ENCODE data around the gene PLEKHA6.

The PLEKHA6 gene

DNA sequence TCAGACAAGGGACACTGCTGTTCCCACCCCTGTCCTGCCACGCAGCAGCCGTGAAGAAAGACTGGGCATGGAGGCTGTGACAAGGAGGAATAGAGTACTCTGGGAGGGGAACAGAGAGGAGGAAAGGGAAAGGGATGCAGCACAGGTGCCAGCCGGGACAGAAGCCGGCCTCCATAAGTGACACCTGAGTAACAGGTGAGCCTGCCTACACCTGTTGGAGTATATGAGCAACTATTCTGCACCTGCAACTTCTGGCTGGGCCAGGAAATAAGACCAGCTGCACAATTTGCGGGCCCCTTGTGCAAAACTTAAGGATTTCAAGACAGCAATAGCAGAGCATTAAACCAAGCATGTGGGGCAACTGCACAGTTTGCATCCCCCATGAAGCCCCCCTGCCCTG lies 73.4 kb downstream of the PLEKHA6 start:
- no peak for DNase-seq (ENCODE audit: low read depth)

DNA sequence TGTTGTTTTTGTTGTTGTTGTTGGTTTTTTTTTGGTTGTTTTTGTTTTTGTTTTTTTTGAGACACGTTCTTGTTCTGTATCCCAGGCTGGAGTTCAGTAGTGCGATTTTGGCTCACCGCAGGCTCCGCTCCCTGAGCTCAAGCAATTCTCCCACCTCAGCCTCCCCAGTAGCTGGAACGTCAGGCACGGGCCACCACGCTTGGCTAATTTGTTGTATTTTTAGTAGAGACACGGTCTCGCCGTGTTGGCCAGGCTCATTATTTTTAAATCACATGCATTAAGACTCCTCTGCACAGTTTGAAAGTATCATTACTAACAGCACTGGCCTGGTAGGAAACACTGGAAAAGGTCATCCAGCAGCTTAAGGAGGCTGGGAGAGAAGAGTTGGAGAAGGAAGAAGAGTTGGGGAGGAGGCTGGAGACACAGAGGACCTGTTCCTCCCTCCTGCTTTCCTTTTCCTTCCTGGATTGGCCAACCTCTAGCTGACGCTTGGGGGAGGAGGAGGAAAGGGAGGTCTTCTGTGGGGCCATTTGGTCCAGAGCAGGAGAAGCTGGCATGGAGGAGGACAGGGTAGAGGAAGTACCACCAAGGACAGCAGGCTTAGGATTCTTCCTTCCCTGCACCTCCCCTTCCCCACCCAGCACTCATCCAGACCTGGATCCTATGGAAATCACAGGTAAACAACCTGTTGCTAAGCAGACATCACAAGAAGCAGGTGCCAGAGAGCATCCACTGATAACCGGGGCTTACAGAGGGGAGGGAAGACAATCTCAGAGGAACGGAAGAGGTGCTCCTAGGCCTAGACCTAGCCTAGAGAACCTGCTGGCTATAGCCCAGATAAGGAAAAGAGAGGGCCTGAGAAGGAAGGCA lies 74.1 kb downstream of the PLEKHA6 start:
- no peak for DNase-seq (ENCODE audit: low read depth)

DNA sequence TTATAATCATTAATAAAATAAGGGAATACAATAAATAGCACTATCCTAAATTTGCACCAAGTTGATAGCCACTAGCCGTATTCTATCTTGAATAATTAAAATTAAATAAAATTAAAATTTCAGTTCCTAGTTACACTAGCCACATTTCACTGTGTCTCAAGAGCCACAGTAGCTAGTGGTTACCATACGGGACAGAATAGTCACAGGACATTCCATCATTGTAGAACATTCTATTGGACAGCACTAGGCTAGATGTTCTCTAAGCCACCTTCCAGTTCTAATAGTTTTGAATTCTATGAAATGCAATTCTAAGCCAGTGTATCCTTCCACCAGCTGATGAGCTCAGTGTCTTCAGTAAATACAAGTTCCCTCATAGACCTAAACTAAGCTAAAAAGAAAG lies 74.8 kb downstream of the PLEKHA6 start:
- DNase-seq (ENCODE audit: low read depth) = no peak

DNA sequence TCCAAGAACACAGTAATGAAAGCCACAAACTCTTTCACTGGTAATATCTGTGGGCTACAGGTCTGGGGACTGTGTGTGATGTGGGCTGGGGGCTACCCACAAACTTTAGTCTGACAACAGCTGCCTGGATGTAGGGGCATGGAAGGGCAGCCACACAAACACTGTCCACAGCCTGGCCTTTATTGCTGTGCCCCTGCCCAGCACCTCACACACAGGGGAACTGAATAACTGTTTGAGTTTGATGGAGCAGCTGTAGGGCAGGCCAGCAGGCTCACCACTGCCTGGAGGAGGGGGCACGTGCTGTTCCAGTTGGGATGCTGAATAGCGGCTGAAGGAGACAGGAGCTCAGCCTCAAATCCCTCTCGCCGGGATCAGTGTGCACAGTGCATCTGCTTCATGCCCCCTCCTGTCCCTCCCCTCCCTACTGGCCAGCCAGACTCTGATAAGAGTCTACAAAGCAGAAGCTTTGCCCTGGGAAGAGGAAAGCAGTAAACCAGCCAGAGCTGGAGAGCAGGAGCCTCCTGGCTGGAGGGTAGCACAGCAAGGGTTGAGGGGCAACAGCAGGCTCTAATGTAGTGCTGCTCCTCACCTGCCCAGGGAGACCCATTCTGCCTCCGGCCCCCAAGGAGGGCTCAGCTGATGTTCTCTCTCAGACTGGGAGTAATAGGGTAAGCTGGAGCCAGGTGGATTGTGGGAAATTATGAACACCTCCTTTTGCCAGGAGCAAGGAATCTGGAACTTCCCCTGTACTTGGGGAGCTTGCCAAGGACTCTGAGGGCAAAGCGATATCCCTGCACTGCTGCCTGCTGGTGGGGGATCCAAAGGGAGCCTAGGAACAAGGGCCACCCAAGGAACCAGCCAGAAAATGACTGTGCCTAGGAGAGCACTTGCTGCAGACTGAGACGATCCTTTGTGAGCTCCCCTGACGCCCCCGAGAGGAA lies 75.7 kb downstream of the PLEKHA6 start:
- no peak for DNase-seq (ENCODE audit: low read depth)

DNA sequence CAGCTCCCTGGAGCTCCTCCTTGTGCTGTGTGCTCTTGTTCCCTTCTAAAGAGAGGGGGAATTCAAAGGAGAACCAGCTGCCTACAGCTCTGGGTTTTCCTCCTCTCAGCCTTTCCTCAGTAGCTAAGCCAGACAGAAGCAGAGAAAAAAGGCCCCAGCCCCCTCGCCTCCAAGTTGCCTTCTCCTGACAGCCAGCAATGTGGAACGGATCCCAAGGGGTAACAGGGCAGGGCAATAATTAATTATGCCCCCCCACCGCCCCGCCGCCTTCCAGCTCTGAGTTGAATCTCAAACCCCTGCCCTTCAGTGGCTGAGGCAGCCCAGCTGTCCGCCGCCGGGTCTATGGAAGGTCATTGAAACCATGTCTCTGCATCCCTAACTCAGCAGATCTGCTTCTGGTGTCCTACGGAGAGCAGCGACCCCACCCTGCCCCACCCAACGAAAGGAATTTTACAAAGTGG lies 76.9 kb downstream of the PLEKHA6 start:
- DNase-seq (ENCODE audit: low read depth) = no peak

DNA sequence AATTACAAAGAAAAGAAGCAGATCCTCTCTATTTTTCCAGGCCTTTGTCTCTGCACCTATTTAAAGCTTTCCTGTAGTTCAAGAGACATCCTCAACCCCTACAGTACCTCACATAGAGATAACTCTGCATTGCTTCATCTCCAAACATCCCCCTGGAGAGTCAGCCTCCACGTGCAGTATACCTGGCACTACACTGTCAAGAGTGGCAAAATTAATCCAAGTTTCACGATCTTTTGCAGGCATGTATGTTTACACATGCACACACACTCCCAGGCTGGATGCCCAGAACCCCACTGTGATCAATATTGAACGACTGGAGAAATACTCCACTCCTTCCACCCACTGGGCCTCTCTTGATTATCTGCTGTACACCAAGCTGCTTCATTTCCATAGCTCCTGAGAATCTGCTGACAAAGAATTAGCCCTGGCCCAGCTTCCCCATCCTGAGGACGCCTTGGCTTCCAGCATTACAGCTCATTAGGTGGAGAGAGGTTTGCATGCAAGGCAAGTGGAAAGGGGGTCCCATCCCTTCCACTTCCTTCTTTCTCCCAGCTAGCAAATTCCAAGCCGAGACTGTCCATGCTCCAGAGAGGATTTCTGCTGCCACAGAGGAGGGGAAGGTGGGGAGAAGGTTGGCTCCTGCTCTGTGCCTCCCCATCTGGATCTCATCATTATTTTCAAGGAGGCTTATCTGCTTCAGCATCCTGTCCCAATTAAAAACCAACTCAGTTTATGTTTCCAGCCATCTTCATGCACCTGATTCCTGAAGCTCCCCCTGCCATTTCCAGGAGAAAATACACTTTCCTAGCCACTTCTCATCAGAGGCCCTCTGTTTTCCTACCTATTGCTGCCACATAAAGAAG lies 79.4 kb downstream of the PLEKHA6 start:
- no peak for DNase-seq (ENCODE audit: low read depth)

DNA sequence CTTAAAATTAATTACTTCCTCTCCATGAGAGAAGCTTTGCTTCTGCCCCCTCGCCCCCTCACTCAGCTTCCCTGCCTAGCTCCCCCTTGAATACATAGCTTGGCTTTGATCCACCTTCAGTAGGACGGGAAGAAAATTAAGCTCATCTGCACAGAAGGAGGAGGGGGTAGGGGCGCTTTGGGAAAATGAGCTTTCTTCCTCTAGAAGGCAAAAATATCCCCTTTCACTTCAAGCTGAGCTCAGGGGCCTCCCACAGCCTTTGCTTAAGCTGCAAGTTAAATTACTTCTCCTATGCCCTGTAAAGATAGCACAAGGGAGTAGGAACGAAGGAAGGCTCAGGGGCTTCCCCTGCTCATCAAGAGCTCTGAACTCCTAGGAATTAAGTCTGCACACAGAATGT lies 80.8 kb downstream of the PLEKHA6 start:
- no peak for DNase-seq (ENCODE audit: low read depth)

DNA sequence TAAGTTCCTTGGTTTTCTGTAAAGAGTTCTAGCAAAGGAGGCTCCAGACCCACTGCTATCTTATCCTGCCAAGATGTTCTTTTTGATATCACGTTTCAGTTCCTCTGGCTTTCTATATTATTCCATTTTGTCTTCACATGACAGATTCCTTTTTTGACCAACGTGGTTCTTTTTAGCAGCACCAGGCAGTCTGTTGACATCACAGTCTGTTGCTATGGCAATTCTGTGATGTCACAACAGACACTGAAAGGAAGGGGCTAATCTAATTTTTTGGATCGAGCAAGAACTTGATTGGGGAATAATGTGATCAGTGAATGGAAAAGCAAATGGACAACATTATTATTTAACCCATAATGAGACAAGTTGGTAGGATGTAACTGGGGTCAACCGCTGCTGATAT lies 81.5 kb downstream of the PLEKHA6 start:
- DNase-seq (ENCODE audit: low read depth) = no peak

DNA sequence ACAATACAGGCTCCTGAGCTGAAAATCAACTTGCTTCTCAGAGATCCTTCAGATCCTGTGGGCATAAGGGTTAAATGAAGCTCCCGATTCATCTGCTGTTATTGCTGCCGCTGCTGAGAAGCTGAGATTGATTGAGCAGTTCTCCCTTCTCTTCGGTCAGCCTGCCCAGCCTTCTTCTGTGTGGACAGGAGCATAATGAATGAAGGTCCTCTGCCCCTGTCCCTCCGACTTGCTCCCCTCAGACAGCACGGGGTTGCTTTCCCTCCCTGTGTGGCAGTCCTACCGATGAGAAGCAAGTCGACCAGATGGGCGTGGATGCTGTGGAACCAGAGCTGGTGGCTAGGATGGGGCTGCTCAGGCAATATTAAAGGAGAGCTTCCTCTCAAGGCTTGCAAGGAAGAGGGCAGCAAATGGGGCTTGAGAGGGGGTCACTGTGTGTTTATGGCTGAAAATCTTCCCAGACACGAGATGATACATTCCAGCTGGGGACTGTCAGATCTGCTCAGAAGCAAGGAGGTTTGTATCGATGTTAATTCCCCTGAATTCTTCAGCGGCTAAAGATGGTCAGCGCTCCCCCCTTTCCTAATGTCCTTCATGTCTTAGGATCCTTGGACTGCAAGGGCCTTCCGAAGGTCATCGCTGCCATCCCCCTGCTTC lies 82.0 kb downstream of the PLEKHA6 start:
- no peak for DNase-seq (ENCODE audit: low read depth)

DNA sequence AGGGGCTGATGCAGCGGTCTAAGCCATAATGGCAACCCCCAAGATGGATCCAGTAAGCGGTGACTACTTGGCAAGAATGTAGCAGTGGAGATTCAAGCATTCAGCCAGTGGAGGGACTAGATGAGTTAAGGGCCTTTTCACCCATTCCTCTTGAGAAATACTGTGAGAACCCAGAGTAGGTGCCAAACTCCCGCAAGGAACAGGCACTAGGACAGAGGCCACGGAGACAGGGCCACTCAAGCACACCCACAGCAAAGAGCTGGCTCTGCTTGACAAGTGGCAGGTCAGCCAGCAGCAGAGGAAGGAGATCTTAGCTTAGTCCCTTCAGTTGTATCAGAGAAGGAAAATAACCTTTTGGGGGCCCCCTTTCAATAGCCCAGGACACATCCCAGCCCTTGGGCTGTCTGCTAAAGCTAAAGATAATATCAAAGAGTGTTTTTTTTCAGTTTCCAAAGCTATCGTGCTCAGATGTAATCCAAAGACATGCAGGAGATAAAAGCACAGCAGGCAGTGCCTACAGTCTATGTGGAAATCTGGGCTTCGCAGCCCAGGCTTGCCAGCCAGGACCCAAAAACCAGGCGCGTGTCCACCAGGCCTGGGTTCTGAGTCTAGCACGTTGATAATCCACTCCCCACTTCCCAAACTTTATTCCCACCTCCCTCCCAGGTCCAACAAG lies 83.9 kb downstream of the PLEKHA6 start:
- no peak for DNase-seq (ENCODE audit: low read depth)

DNA sequence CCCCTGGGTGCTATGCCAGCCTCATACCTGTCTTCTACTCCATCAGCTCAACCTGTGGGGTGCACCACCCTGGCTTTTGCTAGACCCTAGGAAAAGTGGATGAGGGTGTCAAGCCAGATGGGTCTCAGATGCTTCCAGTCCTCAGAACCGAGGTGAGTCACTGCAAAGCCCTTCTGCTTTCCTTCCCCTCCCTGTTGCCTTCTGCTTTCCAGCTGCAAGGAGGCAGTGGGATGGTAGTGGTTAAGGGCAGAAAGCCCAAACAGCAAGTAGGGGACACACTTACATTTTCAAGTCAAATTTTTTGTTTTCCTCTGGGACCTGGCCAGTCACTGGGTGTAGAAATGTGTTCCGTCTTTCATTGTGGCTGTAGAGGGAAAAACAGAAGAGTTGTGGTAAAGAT lies 85.3 kb downstream of the PLEKHA6 start:
- DNase-seq (ENCODE audit: low read depth) = no peak

DNA sequence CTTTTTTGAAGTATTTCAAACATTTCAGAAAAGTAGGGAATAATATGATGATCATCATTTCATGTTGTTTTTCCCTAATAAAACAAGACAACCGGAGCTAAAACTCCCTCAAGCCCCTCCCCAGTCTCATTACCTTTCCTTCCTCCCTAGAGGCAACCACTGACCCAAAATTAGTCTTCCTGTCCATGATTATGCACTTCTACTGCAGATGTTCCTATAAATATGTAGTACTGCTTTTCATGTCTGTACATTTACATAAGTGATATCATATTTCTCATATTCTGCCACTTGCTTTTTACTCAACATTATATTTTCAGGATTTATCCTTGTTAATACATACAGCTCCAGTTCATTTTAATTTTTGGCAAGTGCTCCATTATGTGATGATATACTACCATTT lies 87.2 kb downstream of the PLEKHA6 start:
- no peak for DNase-seq (ENCODE audit: low read depth)

DNA sequence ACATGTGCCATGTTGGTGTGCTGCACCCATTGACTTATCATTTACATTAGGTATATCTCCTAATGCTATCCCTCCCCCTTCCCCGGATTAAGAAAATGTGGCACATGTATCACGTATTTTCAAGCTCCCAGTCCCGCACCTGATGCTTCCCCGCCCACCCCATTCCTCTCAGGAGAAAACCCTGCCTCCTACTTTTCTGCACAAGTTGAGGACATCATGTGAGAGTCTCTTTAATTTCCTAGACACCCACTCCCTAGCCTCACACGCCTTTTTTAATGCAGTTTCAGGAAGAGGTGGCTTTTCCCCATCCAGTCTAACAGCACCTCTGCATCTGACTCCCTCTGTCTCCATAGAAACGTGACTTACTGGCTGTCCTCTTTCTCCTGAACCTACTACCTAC lies 87.8 kb downstream of the PLEKHA6 start:
- no peak for DNase-seq (ENCODE audit: low read depth)

DNA sequence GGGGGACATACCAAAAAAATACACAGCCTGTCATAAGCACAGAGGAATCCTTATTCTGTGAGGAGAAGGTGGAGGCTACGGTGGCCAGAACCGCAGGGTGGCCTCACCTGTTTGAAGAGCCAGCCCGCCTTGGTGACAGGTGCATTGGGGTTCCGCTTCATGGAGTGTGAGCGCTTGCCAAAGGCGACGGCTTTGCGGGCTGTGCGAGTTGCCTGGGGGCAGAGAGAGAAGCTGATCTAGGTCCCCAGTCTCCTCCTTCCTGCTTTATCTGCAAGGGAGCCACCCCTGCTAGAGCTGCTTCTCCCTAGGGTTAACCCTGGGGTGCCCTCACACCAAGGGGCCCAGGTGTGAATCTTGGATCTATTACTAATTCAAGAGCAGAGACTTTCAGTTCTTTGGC lies 91.6 kb downstream of the PLEKHA6 start:
- DNase-seq (ENCODE audit: low read depth) = no peak

DNA sequence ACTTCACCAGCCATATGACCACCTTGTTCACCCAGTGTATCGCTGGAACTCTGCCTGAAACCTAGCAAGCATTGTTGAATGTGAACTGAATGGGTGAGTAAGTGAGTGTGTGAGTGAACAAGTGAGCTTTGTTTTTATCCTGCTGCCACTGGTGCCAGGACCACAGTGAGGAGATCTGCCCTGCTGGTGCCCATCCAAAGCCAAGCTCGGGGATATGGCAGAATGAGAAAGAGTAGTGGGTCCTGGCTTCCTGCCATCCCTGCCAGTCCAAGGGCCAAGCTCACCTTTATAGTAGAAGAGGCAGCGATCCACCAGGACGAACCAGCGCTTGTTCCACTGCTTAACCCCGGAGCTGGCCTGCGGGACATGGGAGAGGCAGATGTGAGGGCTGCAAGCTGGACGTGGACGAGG lies 92.5 kb downstream of the PLEKHA6 start:
- no peak for DNase-seq (ENCODE audit: low read depth)

DNA sequence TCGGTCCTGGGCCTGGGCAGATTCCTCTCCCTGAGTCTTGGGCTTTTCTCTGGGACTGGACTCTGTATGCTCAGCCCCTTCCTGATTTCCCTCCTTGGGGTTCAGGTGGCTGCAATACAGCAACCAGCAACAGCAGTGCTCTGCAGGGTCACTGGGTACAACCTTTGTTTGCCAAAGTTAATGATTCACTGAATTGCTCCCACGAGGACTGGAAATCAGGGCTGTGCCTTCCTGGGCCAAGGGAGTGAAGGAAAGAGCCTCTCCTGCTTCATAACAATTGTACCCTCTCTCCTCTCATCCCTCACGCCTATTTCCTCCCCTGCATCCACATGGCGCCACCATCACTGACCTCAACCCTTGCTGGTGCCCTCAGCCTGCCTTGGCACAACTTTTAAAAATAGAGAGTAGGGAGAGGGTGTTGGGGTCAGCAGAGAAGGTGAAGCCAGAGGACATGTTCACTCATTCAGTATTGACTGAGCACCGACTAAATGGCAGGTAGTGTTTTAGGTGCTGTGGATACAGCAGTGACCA lies 93.2 kb downstream of the PLEKHA6 start:
- DNase-seq (ENCODE audit: low read depth) = no peak

DNA sequence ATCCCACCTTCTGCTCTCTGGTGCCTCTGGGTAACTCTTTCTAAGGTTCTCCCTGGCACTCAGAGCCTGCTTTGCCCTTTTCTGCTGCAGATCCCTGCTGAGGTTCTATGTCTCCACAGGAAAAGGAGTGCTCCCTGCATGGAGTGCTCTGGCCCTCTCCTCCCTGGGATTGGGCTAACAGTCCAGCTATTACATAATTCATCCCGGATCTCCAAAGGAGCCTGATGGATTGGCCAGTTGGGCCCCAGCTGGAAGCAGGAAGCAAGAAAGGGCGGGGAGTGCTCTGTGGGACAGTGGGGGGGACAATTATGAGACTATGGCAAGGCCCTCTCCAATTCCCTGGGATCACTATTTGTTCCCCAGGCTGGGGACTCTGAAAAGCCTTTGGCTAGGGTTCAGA lies 94.1 kb downstream of the PLEKHA6 start:
- no peak for DNase-seq (ENCODE audit: low read depth)

DNA sequence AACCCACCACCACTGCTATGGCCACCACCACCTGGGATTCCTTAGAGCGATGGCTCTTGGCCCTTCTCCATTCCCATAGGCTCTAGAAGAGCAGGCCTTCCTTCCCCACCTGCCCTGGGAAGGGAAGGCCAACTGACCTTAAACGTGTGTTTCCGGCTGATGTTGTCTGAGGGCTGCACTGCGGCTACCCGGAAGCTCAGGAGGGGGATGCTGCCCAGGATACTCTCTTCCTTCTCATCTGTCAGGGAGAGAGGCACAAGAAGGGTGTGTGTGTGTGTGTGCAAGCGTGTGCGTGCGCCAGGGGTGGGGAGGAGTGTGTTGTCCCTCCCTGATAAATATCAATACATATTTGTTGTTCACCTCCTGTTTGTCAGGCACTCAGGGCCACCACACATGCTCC lies 94.9 kb downstream of the PLEKHA6 start:
- no peak for DNase-seq (ENCODE audit: low read depth)

DNA sequence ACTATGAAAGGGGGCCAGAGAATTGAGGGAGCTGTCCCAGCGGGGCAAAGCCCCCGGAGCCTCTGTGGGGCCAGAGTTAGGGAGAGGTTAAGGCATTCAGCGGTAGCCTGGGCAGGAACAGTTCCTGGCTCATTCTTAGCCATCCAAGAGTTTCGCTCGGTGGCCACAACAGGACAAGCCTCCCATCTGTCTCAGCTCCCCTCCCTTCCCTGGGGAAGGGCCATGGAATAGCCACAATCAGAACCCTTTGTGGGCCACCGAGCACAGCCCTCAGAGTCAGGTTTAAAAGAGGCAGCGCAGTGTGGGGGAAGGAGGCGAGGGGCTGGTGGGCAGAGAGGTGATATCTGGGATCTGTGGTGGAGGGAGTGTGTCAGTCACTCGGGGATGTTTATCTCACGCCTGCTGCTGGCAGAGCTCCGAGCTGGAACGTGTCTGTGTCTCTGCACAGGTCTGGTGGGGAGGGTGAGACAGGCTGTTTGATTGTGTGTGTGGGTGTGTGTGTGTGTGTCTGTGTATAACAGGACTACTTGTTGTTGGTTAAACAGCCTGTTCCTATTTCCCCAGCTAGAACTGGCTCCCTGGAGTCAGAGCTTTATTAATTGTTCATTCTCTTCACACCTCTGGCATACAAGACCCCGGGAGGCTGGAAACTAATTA lies 96.3 kb downstream of the PLEKHA6 start:
- DNase-seq (ENCODE audit: low read depth) = no peak

All from stimulated activated CD8-positive, alpha-beta memory T cell treated with anti-CD3 and anti-CD28 coated beads, Interleukin-15, amount 100 ng/mL, for 24 hours (primary cell).